ENCODE measurements around the gene WNK1. TPM values are rescaled to one million over a fixed set of nuclear protein-coding genes. Genes with fewer than 3 reads are reported as not detected.
"Not testable (repeated sequence)": the region's sequence is repeated elsewhere in the genome, so short reads cannot be mapped to it uniquely, and the experiment has no call there.

WNK1 gene
- polyA plus RNA-seq, 4 donors, result 12.7 to 48.4 (median 20.2) TPM

GRCh38 chr12:848882-849527 lies 96.6 kb downstream of the WNK1 start:
- H3K27me3 ChIP-seq (ENCODE audit: control insufficient read depth in 3 of 3, insufficient read depth in 3 of 3, low read length in 3 of 3), result no peaks in the 10 kb centered on the region
- no peaks in the 10 kb centered on the region for H3K4me1 ChIP-seq (ENCODE audit: control insufficient read depth in 3 of 3, insufficient read depth in 2 of 3, low read depth in 1 of 3, low read length in 2 of 3)
- H3K9me3 ChIP-seq (ENCODE audit: control insufficient read depth in 2 of 2, insufficient read depth in 1 of 2, low read depth in 1 of 2, low read length in 1 of 2), result no peaks in the 10 kb centered on the region
- no peak overlapping the region for H3K27ac ChIP-seq (ENCODE audit: low read depth in 1 of 3, low read length in 2 of 3)
- FAIRE-seq (no peak), DNase-seq (no peak)
- WGBS, 3 donors, result 76 to 87% (median 84%) methylated on average over 2 of the region's 2 CpGs
- H3K4me3 ChIP-seq (ENCODE audit: low read depth in 1 of 3, low read length in 3 of 3), result no peak overlapping the region
- peaks cover 0 to 5% (median 3%) of the 10 kb centered on the region in 3 donors for H3K36me3 ChIP-seq (ENCODE audit: control insufficient read depth in 3 of 3, insufficient read depth in 2 of 3, low read depth in 1 of 3, low read length in 3 of 3)

- H3K27me3 ChIP-seq (ENCODE audit: control insufficient read depth in 3 of 3, insufficient read depth in 3 of 3, low read length in 3 of 3); H3K4me3 ChIP-seq (ENCODE audit: low read depth in 1 of 3, low read length in 3 of 3); DNase-seq; H3K36me3 ChIP-seq (ENCODE audit: control insufficient read depth in 3 of 3, insufficient read depth in 2 of 3, low read depth in 1 of 3, low read length in 3 of 3); H3K27ac ChIP-seq (ENCODE audit: low read depth in 1 of 3, low read length in 2 of 3); H3K9me3 ChIP-seq (ENCODE audit: control insufficient read depth in 2 of 2, insufficient read depth in 1 of 2, low read depth in 1 of 2, low read length in 1 of 2); H3K4me1 ChIP-seq (ENCODE audit: control insufficient read depth in 3 of 3, insufficient read depth in 2 of 3, low read depth in 1 of 3, low read length in 2 of 3); FAIRE-seq: not testable (repeated sequence)
- WGBS, 3 donors, result 74 to 100% (median 90%) methylated on average over 2 of the region's 4 CpGs
Measured at GRCh38 chr12:849733-850437, 97.5 kb downstream of the WNK1 start.

DNA sequence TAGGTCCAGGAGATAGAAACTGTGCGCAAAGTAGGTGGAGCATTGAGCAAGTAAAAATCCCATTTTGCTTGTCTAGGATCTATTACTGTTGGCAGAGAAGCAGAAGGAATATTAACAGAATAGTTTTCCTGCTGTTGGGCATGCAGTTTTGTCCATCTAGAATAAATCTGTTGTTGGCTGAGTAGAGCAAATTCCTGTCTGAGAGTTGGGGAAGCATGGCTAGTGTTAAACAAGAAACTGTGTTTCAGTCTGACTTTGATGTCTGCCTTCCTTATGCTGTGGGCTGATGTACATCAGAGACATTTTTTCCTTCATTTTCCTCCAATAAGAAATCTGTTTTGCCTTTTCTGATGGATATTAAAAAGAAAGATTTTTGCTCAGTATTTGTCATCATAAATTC lies 99.0 kb downstream of the WNK1 start:
- H3K36me3 ChIP-seq (ENCODE audit: control insufficient read depth in 3 of 3, insufficient read depth in 2 of 3, low read depth in 1 of 3, low read length in 3 of 3), result peaks cover 0 to 3% (median 2%) of the 10 kb centered on the region in 3 donors
- no peaks in the 10 kb centered on the region for H3K4me1 ChIP-seq (ENCODE audit: control insufficient read depth in 3 of 3, insufficient read depth in 2 of 3, low read depth in 1 of 3, low read length in 2 of 3)
- H3K27ac ChIP-seq (ENCODE audit: low read depth in 1 of 3, low read length in 2 of 3), result no peak overlapping the region
- no peak overlapping the region for H3K4me3 ChIP-seq (ENCODE audit: low read depth in 1 of 3, low read length in 3 of 3)
- no peak for DNase-seq
- H3K27me3 ChIP-seq (ENCODE audit: control insufficient read depth in 3 of 3, insufficient read depth in 3 of 3, low read length in 3 of 3), result no peaks in the 10 kb centered on the region
- no peak for FAIRE-seq
- 90 to 100% (median 96%) methylated on average over 1 of the region's 1 CpG for WGBS, 3 donors
- H3K9me3 ChIP-seq (ENCODE audit: control insufficient read depth in 2 of 2, insufficient read depth in 1 of 2, low read depth in 1 of 2, low read length in 1 of 2), result no peaks in the 10 kb centered on the region

DNA sequence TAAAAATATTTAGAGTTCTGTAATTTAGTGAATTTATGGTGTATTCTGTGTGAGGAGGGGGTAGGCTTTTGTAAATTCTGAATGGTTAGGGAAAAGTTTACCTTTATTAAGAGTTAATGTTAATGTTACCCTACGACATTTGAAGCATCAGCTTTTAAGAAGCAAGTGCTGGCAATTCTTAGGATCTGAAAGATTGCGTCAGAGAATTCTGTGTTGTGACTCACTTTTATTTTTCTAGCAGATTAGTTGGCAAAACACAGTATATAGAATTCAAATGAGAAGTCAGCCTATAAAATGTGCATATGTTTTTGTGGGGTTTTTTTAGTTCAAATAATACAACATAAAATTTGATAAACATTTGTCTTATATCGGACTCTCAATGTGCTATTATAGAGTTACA lies 99.5 kb downstream of the WNK1 start:
- Histone ChIP-seq H3K4me1 (ENCODE audit: control insufficient read depth in 3 of 3, insufficient read depth in 2 of 3, low read depth in 1 of 3, low read length in 2 of 3) (no peaks in the 10 kb centered on the region), H3K27me3 (ENCODE audit: control insufficient read depth in 3 of 3, insufficient read depth in 3 of 3, low read length in 3 of 3) (no peaks in the 10 kb centered on the region), H3K36me3 (ENCODE audit: control insufficient read depth in 3 of 3, insufficient read depth in 2 of 3, low read depth in 1 of 3, low read length in 3 of 3) (peaks cover 0 to 4% (median 3%) of the 10 kb centered on the region in 3 donors), H3K4me3 (ENCODE audit: low read depth in 1 of 3, low read length in 3 of 3) (no peak overlapping the region), H3K27ac (ENCODE audit: low read depth in 1 of 3, low read length in 2 of 3) (no peak overlapping the region), H3K9me3 (ENCODE audit: control insufficient read depth in 2 of 2, insufficient read depth in 1 of 2, low read depth in 1 of 2, low read length in 1 of 2) (no peaks in the 10 kb centered on the region)
- FAIRE-seq, result no peak
- 79 to 90% (median 87%) methylated on average over 3 of the region's 3 CpGs for WGBS, 3 donors
- no peak for DNase-seq

GRCh38 chr12:852864-853263 lies 100.5 kb downstream of the WNK1 start:
- Histone ChIP-seq H3K4me3 (ENCODE audit: low read depth in 1 of 3, low read length in 3 of 3) (no peak overlapping the region), H3K9me3 (ENCODE audit: control insufficient read depth in 2 of 2, insufficient read depth in 1 of 2, low read depth in 1 of 2, low read length in 1 of 2) (no peaks in the 10 kb centered on the region), H3K36me3 (ENCODE audit: control insufficient read depth in 3 of 3, insufficient read depth in 2 of 3, low read depth in 1 of 3, low read length in 3 of 3) (peaks cover 0 to 8% (median 1%) of the 10 kb centered on the region in 3 donors), H3K27ac (ENCODE audit: low read depth in 1 of 3, low read length in 2 of 3) (no peak overlapping the region), H3K4me1 (ENCODE audit: control insufficient read depth in 3 of 3, insufficient read depth in 2 of 3, low read depth in 1 of 3, low read length in 2 of 3) (no peaks in the 10 kb centered on the region), H3K27me3 (ENCODE audit: control insufficient read depth in 3 of 3, insufficient read depth in 3 of 3, low read length in 3 of 3) (no peaks in the 10 kb centered on the region)
- FAIRE-seq (no peak), DNase-seq (no peak)

- Histone ChIP-seq H3K9me3 (ENCODE audit: control insufficient read depth in 2 of 2, insufficient read depth in 1 of 2, low read depth in 1 of 2, low read length in 1 of 2) (no peaks in the 10 kb centered on the region), H3K27me3 (ENCODE audit: control insufficient read depth in 3 of 3, insufficient read depth in 3 of 3, low read length in 3 of 3) (no peaks in the 10 kb centered on the region), H3K36me3 (ENCODE audit: control insufficient read depth in 3 of 3, insufficient read depth in 2 of 3, low read depth in 1 of 3, low read length in 3 of 3) (peaks cover 3 to 14% (median 13%) of the 10 kb centered on the region in 3 donors), H3K27ac (ENCODE audit: low read depth in 1 of 3, low read length in 2 of 3) (no peak overlapping the region), H3K4me1 (ENCODE audit: control insufficient read depth in 3 of 3, insufficient read depth in 2 of 3, low read depth in 1 of 3, low read length in 2 of 3) (no peaks in the 10 kb centered on the region), H3K4me3 (ENCODE audit: low read depth in 1 of 3, low read length in 3 of 3) (no peak overlapping the region)
- no peak for DNase-seq
- WGBS, 3 donors, result 87 to 94% (median 93%) methylated on average over 5 of the region's 5 CpGs
- FAIRE-seq, result no peak
Measured at GRCh38 chr12:857611-858010, 105.2 kb downstream of the WNK1 start.

GRCh38 chr12:862303-862911 lies 110.0 kb downstream of the WNK1 start:
- Histone ChIP-seq H3K4me3 (ENCODE audit: low read depth in 1 of 3, low read length in 3 of 3) (no peak overlapping the region), H3K27ac (ENCODE audit: low read depth in 1 of 3, low read length in 2 of 3) (no peak overlapping the region), H3K4me1 (ENCODE audit: control insufficient read depth in 3 of 3, insufficient read depth in 2 of 3, low read depth in 1 of 3, low read length in 2 of 3) (no peaks in the 10 kb centered on the region), H3K36me3 (ENCODE audit: control insufficient read depth in 3 of 3, insufficient read depth in 2 of 3, low read depth in 1 of 3, low read length in 3 of 3) (peaks cover 5 to 30% (median 14%) of the 10 kb centered on the region in 3 donors), H3K27me3 (ENCODE audit: control insufficient read depth in 3 of 3, insufficient read depth in 3 of 3, low read length in 3 of 3) (no peaks in the 10 kb centered on the region), H3K9me3 (ENCODE audit: control insufficient read depth in 2 of 2, insufficient read depth in 1 of 2, low read depth in 1 of 2, low read length in 1 of 2) (no peaks in the 10 kb centered on the region)
- 94 to 98% (median 98%) methylated on average over 4 of the region's 4 CpGs for WGBS, 3 donors
- no peak for DNase-seq
- no peak for FAIRE-seq

DNA sequence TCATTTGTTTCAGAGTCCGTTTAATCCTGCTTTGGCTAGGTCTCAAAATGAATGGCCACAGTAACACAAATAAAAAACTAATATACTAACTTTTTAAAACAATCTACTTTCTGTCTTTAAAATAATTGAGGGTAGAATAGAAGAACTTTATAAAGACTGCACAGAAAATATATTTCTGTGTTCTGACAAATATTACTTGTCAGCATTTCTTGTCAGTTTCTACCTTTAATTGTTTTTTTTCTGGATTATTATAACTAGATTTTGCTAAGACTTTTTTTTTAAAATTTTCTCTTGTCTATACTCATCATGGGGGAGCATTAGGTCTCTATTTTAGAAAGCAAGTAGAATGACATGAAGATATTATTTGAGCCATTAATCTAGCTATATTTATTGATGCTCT lies 110.9 kb downstream of the WNK1 start:
- Histone ChIP-seq H3K36me3 (ENCODE audit: control insufficient read depth in 3 of 3, insufficient read depth in 2 of 3, low read depth in 1 of 3, low read length in 3 of 3) (peaks cover 9 to 31% (median 14%) of the 10 kb centered on the region in 3 donors), H3K4me3 (ENCODE audit: low read depth in 1 of 3, low read length in 3 of 3) (no peak overlapping the region), H3K27ac (ENCODE audit: low read depth in 1 of 3, low read length in 2 of 3) (no peak overlapping the region), H3K27me3 (ENCODE audit: control insufficient read depth in 3 of 3, insufficient read depth in 3 of 3, low read length in 3 of 3) (no peaks in the 10 kb centered on the region), H3K9me3 (ENCODE audit: control insufficient read depth in 2 of 2, insufficient read depth in 1 of 2, low read depth in 1 of 2, low read length in 1 of 2) (no peaks in the 10 kb centered on the region), H3K4me1 (ENCODE audit: control insufficient read depth in 3 of 3, insufficient read depth in 2 of 3, low read depth in 1 of 3, low read length in 2 of 3) (no peaks in the 10 kb centered on the region)
- DNase-seq, result no peak
- WGBS, 3 donors, result 81 to 89% (median 85%) methylated on average over 1 of the region's 1 CpG
- peak; percentile 26 for FAIRE-seq
